Memory B cell (primary cell): ENCODE results near the gene PRR13.
A peak's percentile ranks its signal among the peaks of the same experiment; 100 is the strongest.

Source experiments
- ATAC-seq: fragments of 150-1000 bp; cut with Tn5 transposase; 2 replicates; pipeline ENCODE4 v1.10.0; 2021; ENCODE audit warnings: low read depth, mild to moderate bottlenecking, moderate library complexity
- DNase-seq, 2 donors: peaks; one replicate each; pipeline ENCODE4 v3.0.0; 2022; ENCODE audit warnings: low spot score in 2 of 2
- H3K27ac Mint-ChIP-seq: one replicate; pipeline ENCODE4 v1.8.0; 2022; ENCODE audit warnings: mild to moderate bottlenecking, moderate library complexity, mixed read lengths
- H3K27me3 Mint-ChIP-seq: one replicate; pipeline ENCODE4 v1.8.0; 2022; ENCODE audit warnings: mixed read lengths
- H3K36me3 Mint-ChIP-seq: one replicate; pipeline ENCODE4 v1.8.0; 2022; ENCODE audit warnings: mild to moderate bottlenecking, mixed read lengths
- H3K4me1 Mint-ChIP-seq: one replicate; pipeline ENCODE4 v1.8.0; 2022; ENCODE audit warnings: mixed read lengths
- H3K4me3 Mint-ChIP-seq: one replicate; pipeline ENCODE4 v1.8.0; 2022; ENCODE audit warnings: mild to moderate bottlenecking, moderate library complexity, mixed read lengths
- H3K9me3 Mint-ChIP-seq: one replicate; pipeline ENCODE4 v1.8.0; 2022; ENCODE audit warnings: mixed read lengths

The PRR13 gene

DNA sequence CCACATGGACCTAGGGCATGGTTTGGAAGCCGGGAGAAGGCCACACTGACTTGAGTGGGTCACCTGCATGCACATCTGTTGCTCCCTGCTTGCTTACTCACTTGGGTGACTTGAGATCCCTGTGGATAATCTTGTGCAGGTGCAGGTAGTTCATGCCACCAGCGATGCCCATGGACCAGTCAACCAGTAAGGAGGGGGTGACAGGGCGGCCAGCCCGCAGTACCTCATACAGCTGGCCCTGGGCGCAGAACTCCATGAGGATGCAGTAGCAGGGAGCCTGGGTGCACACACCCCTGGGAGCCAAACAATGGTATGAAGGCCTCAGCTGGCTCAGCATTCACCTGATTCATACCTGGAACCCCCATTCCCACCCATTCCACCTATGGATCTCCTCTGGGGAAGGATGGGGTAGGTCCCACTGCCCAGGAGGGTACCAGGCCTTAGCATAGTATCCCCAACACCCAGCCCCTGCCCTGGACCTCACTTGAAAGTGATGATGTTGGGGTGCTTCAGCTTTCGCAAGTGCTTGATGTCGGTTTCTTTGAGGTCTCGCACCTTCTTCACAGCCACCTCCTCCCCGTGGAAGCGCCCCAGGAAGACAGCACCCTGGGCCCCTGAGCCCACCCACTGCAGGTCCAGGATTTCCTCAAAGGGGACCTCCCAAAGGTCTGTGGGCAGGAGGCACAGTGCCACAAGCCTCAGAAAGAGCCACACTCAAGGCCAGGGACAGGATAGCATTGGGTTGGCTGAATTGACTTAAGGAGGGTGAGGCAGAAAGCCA is 44.6 kb downstream of the PRR13 start:
- peak overlapping the region; percentile 7 for H3K27ac Mint-ChIP-seq
- H3K9me3 Mint-ChIP-seq: no peaks in the 10 kb centered on the region
- no peaks in the 10 kb centered on the region for H3K27me3 Mint-ChIP-seq
- H3K36me3 Mint-ChIP-seq: peaks cover 6% of the 10 kb centered on the region
- DNase-seq: no peak
- no peak overlapping the region for H3K4me3 Mint-ChIP-seq
- H3K4me1 Mint-ChIP-seq: peaks cover 13% of the 10 kb centered on the region
- no peak for ATAC-seq

DNA sequence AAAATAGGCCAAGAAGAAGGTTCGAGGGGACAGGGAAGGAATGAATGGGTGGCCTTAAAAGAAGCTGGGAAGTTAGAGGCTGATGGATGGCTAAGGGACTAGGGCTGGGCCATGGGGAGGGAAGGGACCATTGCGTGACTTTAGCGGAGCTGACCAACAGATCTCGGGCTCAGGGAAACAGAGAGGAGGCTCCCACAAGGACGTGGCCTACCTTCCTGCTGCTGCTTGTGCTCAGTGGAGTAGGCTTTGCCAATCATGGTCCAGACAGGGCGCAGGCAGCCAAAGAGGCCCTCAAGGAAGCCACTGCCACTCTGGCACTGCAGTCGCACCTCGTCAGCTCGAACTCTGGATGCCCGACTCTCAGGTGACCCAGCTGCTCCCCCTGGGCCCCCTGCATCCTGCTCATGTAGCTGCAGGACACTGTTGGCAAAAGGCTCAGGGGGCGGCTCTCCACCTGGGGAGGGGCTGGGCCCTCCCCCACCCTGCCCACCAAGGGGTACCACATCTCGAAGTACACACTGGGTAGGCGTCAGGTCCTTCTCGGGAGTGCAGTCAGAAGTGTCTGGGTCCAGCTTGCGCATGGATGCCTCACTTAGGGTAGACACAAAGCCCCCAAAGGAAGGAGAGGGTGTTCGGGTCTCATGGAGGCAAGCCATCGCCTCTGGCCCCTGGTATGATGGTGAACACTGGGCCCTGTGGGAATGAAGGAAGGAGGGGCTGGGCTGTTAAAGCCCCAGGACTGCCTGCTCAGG is 45.4 kb downstream of the PRR13 start:
- DNase-seq: no peak
- peaks cover 6% of the 10 kb centered on the region for H3K36me3 Mint-ChIP-seq
- H3K4me3 Mint-ChIP-seq: no peak overlapping the region
- peak overlapping the region; percentile 7 for H3K27ac Mint-ChIP-seq
- no peak for ATAC-seq
- no peaks in the 10 kb centered on the region for H3K9me3 Mint-ChIP-seq
- H3K27me3 Mint-ChIP-seq: no peaks in the 10 kb centered on the region
- H3K4me1 Mint-ChIP-seq: peaks cover 13% of the 10 kb centered on the region

DNA sequence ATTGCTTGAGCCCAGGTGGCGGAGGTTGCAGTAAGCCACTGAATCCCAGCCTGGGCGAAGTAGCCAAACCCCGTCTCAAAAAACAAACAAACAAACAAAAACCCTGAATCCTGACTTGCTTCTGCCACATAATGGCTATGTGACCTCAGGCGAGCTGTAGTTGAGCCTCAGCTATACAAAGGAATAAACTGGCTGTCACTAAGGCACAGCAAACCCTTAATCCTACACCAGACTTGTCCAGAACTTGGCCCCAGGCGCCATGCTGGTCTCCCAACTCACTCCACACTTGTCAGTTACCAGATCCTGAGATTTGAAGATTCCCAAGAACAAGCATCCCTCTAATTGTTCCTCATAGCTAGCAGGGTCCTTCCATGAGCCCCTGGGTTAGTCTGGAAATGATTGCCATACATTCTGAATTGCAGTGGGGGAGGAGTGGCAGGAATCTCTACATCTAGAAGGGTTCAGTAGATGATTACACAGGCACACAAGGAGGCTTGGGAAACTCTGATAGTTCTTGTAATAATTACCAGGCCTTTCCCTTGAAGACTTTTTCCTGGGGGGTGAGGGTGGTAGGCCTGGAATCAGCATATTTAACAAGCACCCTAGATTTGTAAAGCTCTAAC is 47.8 kb downstream of the PRR13 start:
- H3K9me3 Mint-ChIP-seq: no peaks in the 10 kb centered on the region
- no peak for ATAC-seq
- no peak for DNase-seq
- peaks cover 2% of the 10 kb centered on the region for H3K36me3 Mint-ChIP-seq
- no peak overlapping the region for H3K27ac Mint-ChIP-seq
- peaks cover 21% of the 10 kb centered on the region for H3K4me1 Mint-ChIP-seq
- no peak overlapping the region for H3K4me3 Mint-ChIP-seq
- H3K27me3 Mint-ChIP-seq: no peaks in the 10 kb centered on the region

DNA sequence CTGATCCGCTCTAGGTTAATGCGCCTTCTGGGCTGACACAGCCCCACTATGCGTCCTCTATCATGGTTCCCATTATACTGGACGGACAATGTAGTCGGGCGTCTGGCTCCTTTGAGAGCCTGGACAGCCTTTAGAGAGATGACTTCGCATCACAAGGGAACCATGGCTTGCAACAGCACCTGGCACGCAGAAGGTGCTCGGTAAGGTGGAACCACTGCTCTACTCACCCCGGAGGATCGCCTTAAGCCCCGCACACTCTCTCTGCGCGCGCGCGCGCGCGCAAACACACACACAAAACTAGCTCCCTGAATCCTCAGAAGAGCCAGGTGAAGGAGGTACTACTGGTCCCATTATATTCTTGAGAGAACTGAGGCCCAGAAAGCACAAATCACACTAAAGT is 50.7 kb downstream of the PRR13 start:
- DNase-seq: no peak
- ATAC-seq: no peak
- Mint-ChIP-seq H3K27ac (peak overlapping the region; percentile 90), H3K9me3 (no peaks in the 10 kb centered on the region), H3K27me3 (no peaks in the 10 kb centered on the region), H3K36me3 (no peaks in the 10 kb centered on the region), H3K4me1 (peaks cover 17% of the 10 kb centered on the region), H3K4me3 (peak overlapping the region; percentile 67)

DNA sequence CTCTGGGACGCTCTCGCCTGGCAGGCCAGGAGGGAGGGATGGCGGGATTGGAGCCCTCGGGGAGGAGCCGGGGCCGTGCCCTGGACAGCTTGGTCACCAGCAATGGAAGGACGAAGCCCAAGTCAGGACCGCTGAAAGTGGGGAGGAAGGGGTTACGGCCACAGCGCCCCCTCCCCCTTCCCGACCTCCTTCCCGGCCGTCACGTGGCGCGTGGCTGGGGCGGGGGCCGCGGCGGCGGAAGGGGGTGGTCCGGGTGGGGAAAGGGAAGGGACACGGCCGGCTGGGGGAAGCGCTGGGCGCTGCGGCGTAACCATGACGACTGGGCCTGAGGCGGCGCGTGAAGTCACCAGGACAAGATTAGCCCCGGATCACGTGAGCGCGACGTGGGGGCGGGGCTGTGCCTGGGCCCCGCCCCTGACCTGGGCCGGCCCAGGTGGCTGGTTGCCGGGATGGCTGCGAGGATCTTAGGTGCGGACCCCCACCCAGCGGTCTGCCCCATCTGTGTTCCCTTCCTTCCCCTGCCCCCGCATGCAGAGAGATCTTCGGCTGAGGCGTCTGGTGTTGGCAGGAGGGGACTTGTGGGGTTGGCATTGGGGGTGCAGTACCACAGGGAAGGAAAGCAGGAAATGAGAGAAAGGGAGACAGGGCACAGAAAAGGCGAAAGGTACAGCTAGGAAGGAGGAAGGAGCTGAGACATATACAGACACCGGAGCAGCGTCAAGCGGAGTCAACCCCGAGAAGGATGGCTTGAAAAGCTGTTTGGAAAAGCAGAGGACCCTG is 51.5 kb downstream of the PRR13 start:
- Mint-ChIP-seq H3K27me3 (no peaks in the 10 kb centered on the region), H3K9me3 (no peaks in the 10 kb centered on the region), H3K4me1 (peaks cover 19% of the 10 kb centered on the region), H3K27ac (peak overlapping the region; percentile 90), H3K4me3 (peak overlapping the region; percentile 86), H3K36me3 (no peaks in the 10 kb centered on the region)
- ATAC-seq (peak; percentile 98), DNase-seq (peak; percentile 84 to 88)

DNA sequence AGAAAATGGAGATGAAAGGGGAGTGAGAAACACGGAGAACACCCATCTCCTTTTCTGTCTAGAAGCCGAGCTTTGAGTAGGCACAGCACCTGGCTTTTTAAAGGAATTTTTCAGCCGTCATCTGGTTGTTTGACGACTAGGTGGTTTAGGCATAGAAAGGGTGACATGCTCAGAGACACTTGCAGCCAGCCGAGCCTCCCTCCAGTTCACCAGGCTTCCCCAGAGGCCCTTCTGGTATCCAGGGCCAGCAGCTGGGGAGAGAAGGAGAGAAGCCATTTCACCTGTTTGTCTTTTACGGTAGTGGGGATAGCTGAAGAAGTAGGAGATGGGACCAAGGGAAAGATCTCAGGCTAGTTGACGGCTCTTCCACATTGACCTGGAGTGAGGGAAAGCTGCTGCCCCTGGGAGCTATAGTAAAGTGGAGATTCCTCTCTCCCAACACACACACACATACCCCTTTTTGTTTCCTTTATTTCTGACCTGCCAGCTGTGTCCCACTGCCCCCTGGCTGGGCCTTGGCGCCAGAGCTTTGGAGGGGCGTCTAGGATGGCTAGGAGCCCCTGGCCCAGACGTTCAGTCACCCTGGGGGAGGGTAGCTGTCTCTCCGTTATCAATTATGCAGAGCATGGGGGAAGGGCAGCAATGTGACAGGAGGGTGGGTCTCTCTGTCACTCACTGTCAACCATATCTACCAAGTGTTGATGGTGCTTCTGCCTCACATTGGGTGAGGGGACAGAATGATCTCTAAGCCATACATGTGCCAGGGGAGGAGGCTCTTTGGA is 52.3 kb downstream of the PRR13 start:
- no peak for DNase-seq
- Mint-ChIP-seq H3K4me1 (peaks cover 27% of the 10 kb centered on the region), H3K27me3 (no peaks in the 10 kb centered on the region), H3K27ac (peak overlapping the region; percentile 90), H3K9me3 (no peaks in the 10 kb centered on the region), H3K36me3 (no peaks in the 10 kb centered on the region), H3K4me3 (peak overlapping the region; percentile 86)
- no peak for ATAC-seq
